DOHH2 (cell line): Measurements from ENCODE around the gene AMBRA1.

Experiments
- H3F3A ChIP-seq: fragments of 200-600 bp; sonication (generic), shearing (Covaris generic); 2 replicates; pipeline ENCODE4 v1.6.0; 2016; ENCODE audit warnings: antibody characterized with exemption, mild to moderate bottlenecking; ENCODE audit not compliant: control insufficient read depth, insufficient read depth
- H3K27ac ChIP-seq: fragments of 200-600 bp; sonication (generic); 2 replicates; pipeline ENCODE4 v1.5.1; 2014; ENCODE audit warnings: low read depth, mild to moderate bottlenecking, low read length, moderate library complexity
- H3K27me3 ChIP-seq: fragments of 200-600 bp; sonication (generic); 2 replicates; pipeline ENCODE4 v1.6.1; 2014; ENCODE audit warnings: mild to moderate bottlenecking, low read length, mixed read lengths; ENCODE audit not compliant: control insufficient read depth
- H3K36me3 ChIP-seq: fragments of 200-600 bp; sonication (generic); 2 replicates; pipeline ENCODE4 v1.6.1; 2014; ENCODE audit warnings: mild to moderate bottlenecking, low read length, moderate library complexity, mixed read lengths; ENCODE audit not compliant: control insufficient read depth
- H3K4me1 ChIP-seq: fragments of 200-600 bp; sonication (generic); 2 replicates; pipeline ENCODE4 v1.6.1; 2014; ENCODE audit warnings: mild to moderate bottlenecking, low read length, mixed read lengths; ENCODE audit not compliant: control insufficient read depth
- H3K4me2 ChIP-seq: fragments of 200-600 bp; sonication (generic); 2 replicates; pipeline ENCODE4 v1.6.0; 2014; ENCODE audit warnings: mild to moderate bottlenecking, low read length, moderate library complexity
- H3K4me3 ChIP-seq: fragments of 200-600 bp; sonication (generic); 2 replicates; pipeline ENCODE4 v1.5.1; 2014; ENCODE audit warnings: mild to moderate bottlenecking, low read length, mixed read lengths
- H3K79me2 ChIP-seq: fragments of 200-600 bp; sonication (generic); 2 replicates; pipeline ENCODE4 v1.6.1; 2014; ENCODE audit warnings: mild to moderate bottlenecking, low read length, mixed read lengths; ENCODE audit not compliant: control insufficient read depth
- H3K9me2 ChIP-seq: fragments of 200-600 bp; sonication (generic); replicated peaks from 2 replicates; pipeline ENCODE4 v1.6.1; 2014; ENCODE audit warnings: mild to moderate bottlenecking, low read length, mixed read lengths; ENCODE audit not compliant: control insufficient read depth
- H3K9me3 ChIP-seq: fragments of 200-600 bp; sonication (generic); 2 replicates; pipeline ENCODE4 v1.6.1; 2014; ENCODE audit warnings: antibody characterized with exemption, low read length, mixed read lengths; ENCODE audit not compliant: control insufficient read depth, insufficient read depth
- H4K20me1 ChIP-seq: fragments of 200-600 bp; sonication (generic); 2 replicates; pipeline ENCODE4 v1.6.0; 2014; ENCODE audit warnings: low read depth, mild to moderate bottlenecking, antibody characterized with exemption, low read length, moderate library complexity; ENCODE audit not compliant: control insufficient read depth, insufficient read depth
- EZH2phosphoT487 ChIP-seq: fragments of 200-600 bp; sonication (generic); IDR thresholded peaks from 2 replicates; pipeline ENCODE4 v1.6.1; 2017; ENCODE audit warnings: borderline replicate concordance, mild to moderate bottlenecking, antibody characterized with exemption, low read length, moderate library complexity, mixed read lengths
- TF ChIP-seq, protein P1 (sequence below): fragments of 200-600 bp; sonication (generic); IDR thresholded peaks from one replicate; pipeline ENCODE4 v1.5.1; 2014; ENCODE audit warnings: antibody characterized with exemption, mild to moderate bottlenecking, low read depth, low read length; ENCODE audit not compliant: poor library complexity, severe bottlenecking

AMBRA1 gene

GRCh38 chr11:46512261-46512881 lies 81.5 kb downstream of the AMBRA1 start:
- Histone ChIP-seq H3K36me3 (peaks cover 16% of the 10 kb centered on the region; the same call in 1 of the 2 replicates), H3K27ac (no peak overlapping the region), H3K4me3 (no peak overlapping the region), H3F3A (no peaks in the 10 kb centered on the region), H3K27me3 (no peaks in the 10 kb centered on the region), H3K9me3 (no peaks in the 10 kb centered on the region), H3K79me2 (peaks cover 18% of the 10 kb centered on the region), H3K4me1 (no peaks in the 10 kb centered on the region), H3K4me2 (no peak overlapping the region), H3K9me2 (no peaks in the 10 kb centered on the region), H4K20me1 (peaks cover 10% of the 10 kb centered on the region; the same call in 1 of the 2 replicates)
- TF ChIP-seq EZH2phosphoT487 = no peak
- TF ChIP-seq, protein P1, sequence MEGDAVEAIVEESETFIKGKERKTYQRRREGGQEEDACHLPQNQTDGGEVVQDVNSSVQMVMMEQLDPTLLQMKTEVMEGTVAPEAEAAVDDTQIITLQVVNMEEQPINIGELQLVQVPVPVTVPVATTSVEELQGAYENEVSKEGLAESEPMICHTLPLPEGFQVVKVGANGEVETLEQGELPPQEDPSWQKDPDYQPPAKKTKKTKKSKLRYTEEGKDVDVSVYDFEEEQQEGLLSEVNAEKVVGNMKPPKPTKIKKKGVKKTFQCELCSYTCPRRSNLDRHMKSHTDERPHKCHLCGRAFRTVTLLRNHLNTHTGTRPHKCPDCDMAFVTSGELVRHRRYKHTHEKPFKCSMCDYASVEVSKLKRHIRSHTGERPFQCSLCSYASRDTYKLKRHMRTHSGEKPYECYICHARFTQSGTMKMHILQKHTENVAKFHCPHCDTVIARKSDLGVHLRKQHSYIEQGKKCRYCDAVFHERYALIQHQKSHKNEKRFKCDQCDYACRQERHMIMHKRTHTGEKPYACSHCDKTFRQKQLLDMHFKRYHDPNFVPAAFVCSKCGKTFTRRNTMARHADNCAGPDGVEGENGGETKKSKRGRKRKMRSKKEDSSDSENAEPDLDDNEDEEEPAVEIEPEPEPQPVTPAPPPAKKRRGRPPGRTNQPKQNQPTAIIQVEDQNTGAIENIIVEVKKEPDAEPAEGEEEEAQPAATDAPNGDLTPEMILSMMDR = no peak

- Histone ChIP-seq H3K27ac (no peak overlapping the region), H3K4me1 (no peaks in the 10 kb centered on the region), H3K9me2 (no peaks in the 10 kb centered on the region), H3K27me3 (no peaks in the 10 kb centered on the region), H3K4me3 (no peak overlapping the region), H3F3A (no peaks in the 10 kb centered on the region), H4K20me1 (peaks cover 10% of the 10 kb centered on the region; the same call in 1 of the 2 replicates), H3K4me2 (no peak overlapping the region), H3K36me3 (peaks cover 16% of the 10 kb centered on the region; the same call in 1 of the 2 replicates), H3K9me3 (no peaks in the 10 kb centered on the region), H3K79me2 (peaks cover 15% of the 10 kb centered on the region)
- TF ChIP-seq EZH2phosphoT487 = no peak
- TF ChIP-seq, protein P1 = no peak
Measured at GRCh38 chr11:46511342-46511741, 82.5 kb downstream of the AMBRA1 start.

- H3K36me3 ChIP-seq = peaks cover 33% of the 10 kb centered on the region
- no peaks in the 10 kb centered on the region for H3K27me3 ChIP-seq
- H3K4me2 ChIP-seq = no peak overlapping the region
- H3K4me1 ChIP-seq = peaks cover 4% of the 10 kb centered on the region; the same call in 1 of the 2 replicates
- no peaks in the 10 kb centered on the region for H3K79me2 ChIP-seq
- H3K9me3 ChIP-seq = no peaks in the 10 kb centered on the region
- H4K20me1 ChIP-seq = 0 out of 2 replicates have a peak, but pooled peaks cover 4% of the 10 kb centered on the region
- TF ChIP-seq EZH2phosphoT487 = no peak
- TF ChIP-seq, protein P1 = no peak
- H3K9me2 ChIP-seq = no peaks in the 10 kb centered on the region
- no peaks in the 10 kb centered on the region for H3F3A ChIP-seq
- no peak overlapping the region for H3K27ac ChIP-seq
- no peak overlapping the region for H3K4me3 ChIP-seq
Measured at GRCh38 chr11:46508360-46508759, 85.5 kb downstream of the AMBRA1 start.
